A673 (cell line): ENCODE measurements around the gene KRT74.

Experiments
- CTCF ChIP-seq: fragments of 300-800, 200-600 bp; sonication (generic); conservative IDR thresholded peaks from 2 replicates; pipeline ENCODE4 v1.5.1; 2017; ENCODE audit warnings: low read depth, mild to moderate bottlenecking, antibody characterized with exemption, low read length, moderate library complexity, mixed read lengths
- EZH2 ChIP-seq: fragments of 200-600 bp; sonication (generic); IDR thresholded peaks from 2 replicates; pipeline ENCODE4 v1.6.1; 2017; ENCODE audit warnings: borderline replicate concordance, low read depth, mild to moderate bottlenecking, mixed read lengths, antibody characterized with exemption, low read length; ENCODE audit not compliant: poor library complexity, severe bottlenecking

GRCh38 chr12:52580496-52580895 is 6.9 kb upstream of the KRT74 start:
- TF ChIP-seq CTCF (no peak), EZH2 (no peak)
